Esophagus muscularis mucosa (tissue), 3 donors: ENCODE measurements around the gene UCP3.

Experiments used
- POLR2A ChIP-seq: fragments of 450-650 bp; IDR thresholded peaks from one replicate; pipeline ENCODE4 v1.6.1; 2017; ENCODE audit warnings: antibody characterized with exemption, moderate library complexity, mild to moderate bottlenecking, low read depth
- TF ChIP-seq, protein P1 (sequence below), 3 experiments: fragments of 200-600 bp in 2 of 3; fragments of 450-650 bp in 1 of 3; sonication (generic) in 2 of 3; IDR thresholded peaks; one replicate each; pipeline ENCODE4 v1.5.1; 2017 to 2019; ENCODE audit warnings: antibody characterized with exemption in 3 of 3, mild to moderate bottlenecking in 2 of 3, moderate library complexity in 1 of 3

DNA sequence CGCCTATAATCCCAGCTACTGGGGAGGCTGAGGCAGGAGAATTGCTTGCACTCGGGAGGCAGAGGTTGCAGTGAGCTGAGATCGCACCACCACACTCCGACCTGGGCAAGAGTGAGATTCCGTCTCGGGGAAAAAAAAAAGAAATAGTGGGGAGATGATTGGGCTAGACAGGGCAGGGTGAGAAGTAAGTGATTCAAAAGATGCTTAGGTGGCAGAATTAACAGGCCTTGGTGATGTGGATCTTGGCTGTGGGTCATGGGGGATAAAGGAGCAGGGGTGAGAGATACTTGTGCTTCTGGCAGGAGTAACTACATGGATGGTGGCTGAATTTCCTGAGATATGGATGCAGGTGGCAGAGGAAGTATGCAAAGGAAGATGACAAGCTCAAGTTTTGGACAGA, 13.1 kb upstream of the UCP3 start:
- TF ChIP-seq, protein P1, sequence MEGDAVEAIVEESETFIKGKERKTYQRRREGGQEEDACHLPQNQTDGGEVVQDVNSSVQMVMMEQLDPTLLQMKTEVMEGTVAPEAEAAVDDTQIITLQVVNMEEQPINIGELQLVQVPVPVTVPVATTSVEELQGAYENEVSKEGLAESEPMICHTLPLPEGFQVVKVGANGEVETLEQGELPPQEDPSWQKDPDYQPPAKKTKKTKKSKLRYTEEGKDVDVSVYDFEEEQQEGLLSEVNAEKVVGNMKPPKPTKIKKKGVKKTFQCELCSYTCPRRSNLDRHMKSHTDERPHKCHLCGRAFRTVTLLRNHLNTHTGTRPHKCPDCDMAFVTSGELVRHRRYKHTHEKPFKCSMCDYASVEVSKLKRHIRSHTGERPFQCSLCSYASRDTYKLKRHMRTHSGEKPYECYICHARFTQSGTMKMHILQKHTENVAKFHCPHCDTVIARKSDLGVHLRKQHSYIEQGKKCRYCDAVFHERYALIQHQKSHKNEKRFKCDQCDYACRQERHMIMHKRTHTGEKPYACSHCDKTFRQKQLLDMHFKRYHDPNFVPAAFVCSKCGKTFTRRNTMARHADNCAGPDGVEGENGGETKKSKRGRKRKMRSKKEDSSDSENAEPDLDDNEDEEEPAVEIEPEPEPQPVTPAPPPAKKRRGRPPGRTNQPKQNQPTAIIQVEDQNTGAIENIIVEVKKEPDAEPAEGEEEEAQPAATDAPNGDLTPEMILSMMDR (IDR thresholded peaks at IDR 0.05), result no peak
- no peak for TF ChIP-seq POLR2A
